ENCODE results near the gene SPINK8.

SPINK8 gene

GRCh38 chr3:48364840-48365239, 31.4 kb upstream of the SPINK8 start:
- TF ChIP-seq TOX (CRISPR knock-in tag; IDR thresholded peaks at IDR 0.05; ENCODE audit: borderline replicate concordance) (no peak), BACH2 (CRISPR knock-in tag; IDR thresholded peaks at IDR 0.05; ENCODE audit: borderline replicate concordance) (no peak), ARNTL (CRISPR knock-in tag; IDR thresholded peaks at IDR 0.05; ENCODE audit: borderline replicate concordance, low read depth) (no peak), ZC3H10 (CRISPR knock-in tag; IDR thresholded peaks at IDR 0.05) (no peak), ISL1 (CRISPR knock-in tag; IDR thresholded peaks at IDR 0.05) (no peak), TCF4 (CRISPR knock-in tag; IDR thresholded peaks at IDR 0.05; ENCODE audit: borderline replicate concordance) (no peak), CREB5 (CRISPR knock-in tag; IDR thresholded peaks at IDR 0.05; ENCODE audit: low read depth) (no peak), CSDC2 (CRISPR knock-in tag; IDR thresholded peaks at IDR 0.05) (no peak), RARB (CRISPR knock-in tag; IDR thresholded peaks at IDR 0.05) (no peak)
- ATAC-seq = no peak

- TF ChIP-seq RARB (CRISPR knock-in tag; IDR thresholded peaks at IDR 0.05) (no peak), POU6F1 (CRISPR knock-in tag; IDR thresholded peaks at IDR 0.05; ENCODE audit: borderline replicate concordance, low read depth) (no peak), OSR1 (CRISPR knock-in tag; IDR thresholded peaks at IDR 0.05) (no peak), CSDC2 (CRISPR knock-in tag; IDR thresholded peaks at IDR 0.05) (no peak)
- no peak for ATAC-seq
Measured at GRCh38 chr3:48361928-48362327, 28.5 kb upstream of the SPINK8 start.

- ATAC-seq = no peak
- TF ChIP-seq ZC3H10 (CRISPR knock-in tag; IDR thresholded peaks at IDR 0.05) (no peak), TOX (CRISPR knock-in tag; IDR thresholded peaks at IDR 0.05; ENCODE audit: borderline replicate concordance) (no peak), CSDC2 (CRISPR knock-in tag; IDR thresholded peaks at IDR 0.05) (no peak), TSHZ2 (CRISPR knock-in tag; IDR thresholded peaks at IDR 0.05) (no peak)
Measured at GRCh38 chr3:48356419-48356818, 23.0 kb upstream of the SPINK8 start.

- TF ChIP-seq SNAI2 (CRISPR knock-in tag; IDR thresholded peaks at IDR 0.05) (no peak), TCF4 (CRISPR knock-in tag; IDR thresholded peaks at IDR 0.05; ENCODE audit: borderline replicate concordance) (no peak), POU6F1 (CRISPR knock-in tag; IDR thresholded peaks at IDR 0.05; ENCODE audit: borderline replicate concordance, low read depth) (no peak), ZFP3 (CRISPR knock-in tag; IDR thresholded peaks at IDR 0.05) (no peak), CSDC2 (CRISPR knock-in tag; IDR thresholded peaks at IDR 0.05) (no peak)
- no peak for ATAC-seq
Measured at GRCh38 chr3:48353987-48354386, 20.5 kb upstream of the SPINK8 start.

GRCh38 chr3:48352546-48352945, 19.1 kb upstream of the SPINK8 start:
- ATAC-seq = peak; percentile 31; the same call in 1 of the 3 replicates
- TF ChIP-seq TSHZ2 (CRISPR knock-in tag; IDR thresholded peaks at IDR 0.05) (peak; percentile 51; the same call in 1 of the 2 replicates), ZFP30 (CRISPR knock-in tag; IDR thresholded peaks at IDR 0.05) (no peak), TCF4 (CRISPR knock-in tag; IDR thresholded peaks at IDR 0.05; ENCODE audit: borderline replicate concordance) (peak; percentile 81)
